ENCODE measurements around the gene ATG9B.

GRCh38 chr7:150968734-150969372 is 55.4 kb downstream of the ATG9B start:
- TF ChIP-seq EZH2 (IDR thresholded peaks at IDR 0.05; ENCODE audit: low read length, unreplicated experiment) (no peak), EZH2phosphoT487 (IDR thresholded peaks at IDR 0.05; ENCODE audit: borderline replicate concordance, low read length) (no peak), CTCF (conservative IDR thresholded peaks at IDR 0.05; ENCODE audit: low read depth, low read length) (no peak)
